Esophagus (tissue), 2 donors: ENCODE data around the gene PMEPA1. TPM values are rescaled to one million over a fixed set of nuclear protein-coding genes. Genes with fewer than 3 reads are reported as not detected.

Experiments
- H3K27ac ChIP-seq, 2 donors: one replicate each; pipeline ENCODE4 v1.5.1; 2013; ENCODE audit warnings: low read depth in 2 of 2, mild to moderate bottlenecking in 2 of 2, inconsistent platforms in 1 of 2, low read length in 1 of 2, moderate library complexity in 1 of 2
- H3K27me3 ChIP-seq, 2 donors: one replicate each; pipeline ENCODE4 v1.6.1; 2013; ENCODE audit warnings: low read length in 2 of 2, control low read depth in 1 of 2, mild to moderate bottlenecking in 1 of 2; ENCODE audit not compliant: insufficient read depth in 2 of 2, control insufficient read depth in 1 of 2
- H3K36me3 ChIP-seq, 2 donors: one replicate each; pipeline ENCODE4 v1.6.1; 2013; ENCODE audit warnings: low read length in 1 of 2; ENCODE audit not compliant: control insufficient read depth in 2 of 2, insufficient read depth in 2 of 2
- H3K4me1 ChIP-seq, 2 donors: one replicate each; pipeline ENCODE4 v1.6.1; 2013; ENCODE audit warnings: low read length in 1 of 2; ENCODE audit not compliant: control insufficient read depth in 2 of 2, insufficient read depth in 2 of 2
- H3K4me3 ChIP-seq, 2 donors: one replicate each; pipeline ENCODE4 v1.5.1; 2013; ENCODE audit warnings: low read length in 2 of 2, mild to moderate bottlenecking in 2 of 2, low read depth in 1 of 2, moderate library complexity in 1 of 2
- H3K9me3 ChIP-seq, 2 donors: one replicate each; pipeline ENCODE4 v1.6.1; 2013; ENCODE audit warnings: mild to moderate bottlenecking in 2 of 2, low read depth in 1 of 2, low read length in 1 of 2, moderate library complexity in 1 of 2; ENCODE audit not compliant: control insufficient read depth in 2 of 2, insufficient read depth in 1 of 2
- WGBS, 2 donors: extraction: QIAGEN DNeasy Blood & Tissue Kit; methylation state at CpG; one replicate each; pipeline ENCODE4 v1.1.7; 2013; 5-methylcytosine and 5-hydroxymethylcytosine counted together
- polyA plus RNA-seq, 2 donors: library from polyadenylated mRNA; stranded (reverse); fragments of 200-250 nt; gene quantifications; one replicate each; pipeline ENCODE4 v1.2.3, GENCODE V29; 2013
- donor health status: healthy with polysubstance abuse.
- donor health status: Bipolar disorder and iron deficiency.

PMEPA1 gene
- polyA plus RNA-seq, 2 donors, result 2.8 to 2.9 TPM

DNA sequence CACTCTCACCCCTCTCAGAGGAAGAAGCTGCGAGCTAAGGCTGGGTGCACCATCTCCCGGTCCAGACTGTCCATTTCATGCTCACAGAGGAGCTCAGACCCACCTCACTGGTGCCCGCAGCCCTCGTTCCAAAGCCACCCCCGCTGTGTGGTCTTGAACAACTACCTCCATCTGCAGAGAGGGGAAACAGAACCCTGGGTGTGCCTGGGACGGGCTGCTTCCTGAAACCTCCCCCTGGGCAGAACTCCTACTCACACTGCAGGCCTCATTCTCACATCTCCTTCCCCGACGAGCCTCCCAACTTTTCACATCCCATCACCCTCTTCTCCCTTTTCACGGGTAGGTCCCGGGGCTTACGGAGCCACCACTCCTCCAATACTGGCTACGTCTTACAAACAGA is 18.1 kb downstream of the PMEPA1 start:
- H3K36me3 ChIP-seq, result peaks cover 0 to 2% of the 10 kb centered on the region in 2 donors
- H3K4me1 ChIP-seq, result peaks cover 0 to 26% of the 10 kb centered on the region in 2 donors
- H3K27me3 ChIP-seq, result no peaks in the 10 kb centered on the region
- H3K27ac ChIP-seq, result no peak overlapping the region
- H3K9me3 ChIP-seq, result no peaks in the 10 kb centered on the region
- H3K4me3 ChIP-seq, result no peak overlapping the region
- WGBS, 2 donors, result 73 to 85% methylated on average over 12 of the region's 12 CpGs

DNA sequence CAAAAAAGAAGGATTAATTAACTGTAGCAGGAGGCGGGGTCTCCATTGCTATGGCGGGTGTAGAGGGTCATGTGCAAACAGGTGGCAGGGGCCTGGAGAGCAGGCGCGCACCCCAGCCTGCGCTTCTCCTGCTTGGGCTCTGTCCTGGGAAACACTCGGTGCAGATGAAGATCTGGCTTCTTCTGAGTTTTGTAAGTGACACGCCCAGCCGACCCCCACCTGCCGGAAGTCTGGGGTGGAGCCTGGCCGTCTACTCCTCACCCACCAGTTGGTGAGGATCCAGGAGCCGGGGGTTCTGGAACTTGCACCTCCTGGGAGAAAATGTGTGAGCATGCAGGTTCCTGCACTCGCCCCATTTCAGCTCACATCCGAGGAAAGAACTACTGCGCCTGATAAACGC is 19.3 kb downstream of the PMEPA1 start:
- Histone ChIP-seq H3K4me1 (peaks cover 0 to 22% of the 10 kb centered on the region in 2 donors), H3K27ac (no peak overlapping the region), H3K27me3 (no peaks in the 10 kb centered on the region), H3K4me3 (no peak overlapping the region), H3K36me3 (no peaks in the 10 kb centered on the region), H3K9me3 (no peaks in the 10 kb centered on the region)
- WGBS, 2 donors, result 78 to 83% methylated on average over 15 of the region's 15 CpGs

DNA sequence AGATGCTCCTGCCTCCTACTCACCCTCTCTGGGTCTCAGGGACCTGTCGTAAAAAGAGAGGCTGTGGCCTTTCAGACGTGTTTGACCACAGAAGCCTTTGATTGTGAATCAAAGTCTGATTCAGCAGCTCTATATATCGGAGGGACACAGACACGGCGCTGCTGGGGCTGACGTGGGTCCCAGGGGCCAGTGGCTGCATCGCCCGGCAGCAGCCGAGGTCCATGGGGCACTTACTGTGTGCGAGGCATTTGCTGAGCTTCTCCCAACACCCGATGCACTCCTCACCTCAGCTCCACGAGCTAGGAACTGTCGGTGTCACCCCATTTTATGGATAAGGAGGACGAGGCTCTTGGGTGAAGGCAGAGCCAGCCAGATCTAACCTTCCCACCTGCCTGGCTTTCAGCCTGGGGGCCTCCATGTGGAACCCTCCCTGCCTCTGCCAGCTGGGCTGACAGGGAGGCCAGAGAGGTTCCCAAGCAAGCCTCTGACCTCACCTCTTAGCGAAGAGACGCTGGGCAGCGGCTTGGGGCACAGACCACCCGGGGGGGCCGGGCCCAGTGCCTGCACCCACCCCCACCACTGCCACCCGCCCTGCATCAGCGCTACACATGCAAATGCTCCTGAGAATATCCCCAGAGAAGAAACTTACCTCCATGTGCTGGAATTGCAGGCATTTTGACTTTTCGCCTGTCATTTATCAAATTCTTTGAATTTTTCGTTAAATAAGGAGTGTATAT is 19.9 kb downstream of the PMEPA1 start:
- peaks cover 0 to 18% of the 10 kb centered on the region in 2 donors for H3K4me1 ChIP-seq

DNA sequence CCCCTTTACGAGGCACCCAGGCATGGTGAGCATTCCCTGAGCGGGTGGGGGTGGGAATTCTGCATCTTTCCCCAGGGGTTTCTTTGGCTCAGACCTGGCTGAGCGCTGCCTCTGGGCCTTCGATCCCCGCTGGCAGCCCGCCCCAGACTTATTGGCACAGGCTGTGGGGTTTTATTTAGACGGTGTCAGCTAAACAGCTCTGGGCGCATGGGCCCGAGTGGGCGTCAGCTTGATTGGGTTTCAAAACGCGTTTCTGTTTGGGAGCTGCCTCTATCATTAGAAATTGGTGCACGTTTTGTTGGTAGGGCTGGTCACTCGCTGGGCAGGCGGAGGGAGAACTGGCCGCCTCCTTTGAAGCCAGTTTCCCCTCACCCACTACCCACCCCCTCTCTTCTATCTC is 21.0 kb downstream of the PMEPA1 start:
- no peak overlapping the region for H3K27ac ChIP-seq
- H3K36me3 ChIP-seq, result no peaks in the 10 kb centered on the region
- no peaks in the 10 kb centered on the region for H3K9me3 ChIP-seq
- H3K4me3 ChIP-seq, result no peak overlapping the region
- 44 to 54% methylated on average over 16 of the region's 16 CpGs for WGBS, 2 donors
- no peaks in the 10 kb centered on the region for H3K27me3 ChIP-seq
- H3K4me1 ChIP-seq, result peaks cover 0 to 12% of the 10 kb centered on the region in 2 donors

More for the DNA sequence above, 19.9 kb downstream of the PMEPA1 start:
- WGBS, 2 donors, result 88 to 90% methylated on average over 23 of the region's 23 CpGs
- H3K9me3 ChIP-seq, result no peaks in the 10 kb centered on the region
- no peak overlapping the region for H3K4me3 ChIP-seq
- no peak overlapping the region for H3K27ac ChIP-seq
- no peaks in the 10 kb centered on the region for H3K36me3 ChIP-seq
- no peaks in the 10 kb centered on the region for H3K27me3 ChIP-seq

DNA sequence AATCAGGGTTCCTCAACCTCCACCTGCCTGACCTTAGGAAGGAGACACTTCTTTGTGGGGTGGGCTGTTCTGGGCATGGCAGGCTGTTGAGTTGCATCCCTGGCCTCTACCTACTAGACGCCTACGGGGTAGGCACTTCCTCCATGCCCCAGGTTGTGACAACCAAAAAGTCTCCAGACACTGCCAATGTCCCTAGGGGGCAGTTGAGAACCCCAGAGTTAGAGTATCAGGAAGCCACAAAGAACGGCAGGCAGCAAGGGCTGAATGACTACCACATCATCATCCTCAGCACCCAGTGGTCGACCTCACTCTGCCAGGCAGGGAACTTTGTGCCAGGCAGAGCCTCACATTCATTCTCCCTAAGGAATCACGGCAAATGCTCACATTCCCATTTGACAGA is 21.5 kb downstream of the PMEPA1 start:
- no peaks in the 10 kb centered on the region for H3K9me3 ChIP-seq
- no peaks in the 10 kb centered on the region for H3K27me3 ChIP-seq
- no peaks in the 10 kb centered on the region for H3K36me3 ChIP-seq
- no peak overlapping the region for H3K4me3 ChIP-seq
- no peak overlapping the region for H3K27ac ChIP-seq
- H3K4me1 ChIP-seq, result peaks cover 0 to 12% of the 10 kb centered on the region in 2 donors
- 80 to 85% methylated on average over 5 of the region's 5 CpGs for WGBS, 2 donors

DNA sequence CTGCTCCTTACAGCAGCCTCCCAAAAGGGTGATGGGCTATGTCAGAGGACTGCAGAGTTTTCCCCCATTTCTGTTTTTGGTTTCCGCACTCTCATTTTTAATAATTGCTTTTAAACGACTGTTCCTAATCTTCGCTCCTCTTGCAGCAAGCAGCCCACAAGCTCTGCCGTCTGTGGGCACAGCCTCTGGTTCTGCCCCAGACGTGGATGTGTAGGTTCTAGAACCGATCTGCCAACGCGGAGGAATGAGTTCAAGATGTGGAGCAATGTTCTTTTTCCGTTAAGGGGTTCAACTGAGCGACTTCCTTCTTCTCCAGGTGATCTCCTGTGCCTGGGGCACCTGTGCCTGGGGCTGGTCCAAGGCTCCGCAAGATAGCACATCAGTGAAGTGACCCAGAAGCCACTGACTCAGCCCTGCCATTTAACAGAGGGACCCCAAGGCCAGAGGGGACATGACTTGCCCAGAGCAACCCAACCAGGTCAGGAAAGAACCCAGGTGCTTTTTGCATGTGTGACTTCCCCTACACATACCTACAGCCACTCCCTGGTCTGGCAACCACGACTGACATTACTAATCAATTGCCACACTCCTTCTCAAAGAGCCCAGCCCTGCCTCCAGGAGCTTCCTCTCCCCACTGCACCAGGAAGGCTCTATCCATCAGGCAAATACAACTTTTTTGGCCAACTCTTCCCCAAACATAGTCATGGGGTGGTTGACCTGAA is 22.7 kb downstream of the PMEPA1 start:
- Histone ChIP-seq H3K4me1 (peaks cover 0 to 3% of the 10 kb centered on the region in 2 donors), H3K9me3 (no peaks in the 10 kb centered on the region), H3K27me3 (no peaks in the 10 kb centered on the region), H3K4me3 (no peak overlapping the region), H3K27ac (peak overlapping the region; percentile 21 to 50), H3K36me3 (no peaks in the 10 kb centered on the region)
- 69 to 70% methylated on average over 12 of the region's 12 CpGs for WGBS, 2 donors

DNA sequence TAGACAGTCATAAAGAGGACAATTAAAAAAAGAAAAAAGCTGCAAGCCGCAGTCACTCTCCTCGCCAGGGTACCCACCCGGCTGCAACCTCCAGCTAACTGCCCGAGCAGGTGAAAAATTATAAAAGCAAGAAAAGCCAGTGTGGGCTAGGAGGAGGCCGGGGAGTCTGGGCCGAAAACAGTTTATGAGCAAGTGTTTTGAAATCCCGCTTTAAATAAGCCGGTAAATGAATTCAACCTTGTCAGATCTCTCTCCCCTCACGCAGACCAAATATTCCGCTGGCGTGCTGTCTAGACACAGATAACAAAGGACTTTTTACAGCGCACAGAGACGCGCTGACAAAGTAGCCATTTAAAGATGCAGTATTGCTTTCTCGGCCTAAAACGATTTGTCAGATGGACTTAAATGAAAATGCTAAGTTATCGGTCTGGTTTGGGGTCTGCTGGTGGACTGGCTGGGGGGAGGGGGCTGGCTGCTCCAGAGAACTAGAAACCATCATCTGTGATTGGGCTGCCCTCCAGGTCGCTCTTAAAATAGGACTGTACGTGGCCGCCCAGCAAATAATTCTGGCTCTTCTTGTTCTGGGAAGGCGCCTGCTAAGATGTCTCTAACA is 24.6 kb downstream of the PMEPA1 start:
- H3K27me3 ChIP-seq, result no peaks in the 10 kb centered on the region
- H3K4me1 ChIP-seq, result peaks cover 3% of the 10 kb centered on the region in 2 donors
- 45 to 54% methylated on average over 21 of the region's 21 CpGs for WGBS, 2 donors
- H3K4me3 ChIP-seq, result no peak overlapping the region
- H3K36me3 ChIP-seq, result no peaks in the 10 kb centered on the region
- H3K9me3 ChIP-seq, result no peaks in the 10 kb centered on the region
- peak overlapping the region in 1 of 2 donors; percentile 40 for H3K27ac ChIP-seq

DNA sequence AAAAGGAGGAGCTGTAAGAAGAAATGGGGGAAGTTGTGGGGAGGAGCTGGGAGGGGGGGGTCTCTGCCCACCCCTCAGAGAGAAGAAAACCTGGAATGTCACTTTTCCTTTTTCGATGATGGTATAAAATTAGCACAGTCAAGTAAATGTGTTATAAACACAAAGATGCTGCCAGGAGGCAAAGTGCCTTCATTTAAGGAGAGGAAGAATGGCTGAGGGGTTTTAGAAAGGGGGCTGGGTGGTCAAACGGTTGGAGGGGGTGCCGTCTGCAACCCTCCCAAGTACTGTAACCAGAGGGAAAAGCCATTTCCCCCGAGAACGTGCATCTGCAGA is 25.0 kb downstream of the PMEPA1 start:
- 36 to 47% methylated on average over 5 of the region's 5 CpGs for WGBS, 2 donors
- H3K27ac ChIP-seq, result no peak overlapping the region

DNA sequence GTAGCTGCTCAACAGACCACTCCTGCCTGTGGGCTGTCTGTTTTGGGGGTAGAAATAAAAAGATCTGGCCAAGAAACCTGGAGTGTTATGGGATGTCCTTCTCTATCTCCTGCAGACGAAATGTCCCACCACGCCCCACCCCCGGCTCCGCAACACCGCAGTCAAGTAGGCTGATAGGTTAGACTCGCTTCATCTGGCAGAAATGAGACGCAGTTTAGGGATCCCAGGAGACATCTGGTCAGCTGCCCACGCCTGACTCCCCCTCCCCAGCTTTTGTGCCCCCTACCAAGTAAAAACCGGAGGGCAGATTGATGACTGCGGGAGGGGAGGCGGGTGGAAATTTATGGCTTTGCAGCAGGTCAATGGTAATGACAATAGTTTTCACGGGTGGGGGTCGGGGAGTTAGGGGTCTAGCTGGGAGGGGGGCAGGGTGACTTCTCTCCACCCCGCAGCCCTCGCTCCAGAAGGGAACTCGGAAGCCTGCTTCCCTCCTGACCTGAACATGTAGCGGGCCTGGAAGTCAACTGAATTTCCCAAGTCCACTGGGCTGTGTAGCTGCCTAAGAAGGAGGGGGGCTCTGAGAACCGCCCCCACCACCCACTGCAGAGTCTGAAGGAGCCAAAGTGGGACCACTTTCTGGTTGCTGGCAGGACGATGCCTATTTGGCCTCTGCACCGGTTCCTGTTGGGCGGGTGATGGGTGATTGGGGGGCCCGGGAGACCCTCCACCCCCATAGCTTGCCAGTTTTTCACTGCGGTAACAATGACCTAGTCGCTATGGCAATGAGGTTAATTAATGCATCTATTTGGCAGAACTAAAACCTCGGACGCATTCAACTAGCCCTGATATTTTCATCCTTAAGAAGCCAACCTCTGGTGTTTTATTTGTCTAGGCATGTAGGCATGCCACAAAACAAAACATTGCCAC is 25.7 kb downstream of the PMEPA1 start:
- Histone ChIP-seq H3K36me3 (no peaks in the 10 kb centered on the region), H3K27ac (peak overlapping the region in 1 of 2 donors; percentile 19), H3K4me3 (no peak overlapping the region), H3K27me3 (no peaks in the 10 kb centered on the region), H3K4me1 (peaks cover 3% of the 10 kb centered on the region in 2 donors), H3K9me3 (no peaks in the 10 kb centered on the region)
- WGBS, 2 donors, result 66 to 70% methylated on average over 26 of the region's 26 CpGs

More for the DNA sequence above, 25.0 kb downstream of the PMEPA1 start:
- Histone ChIP-seq H3K36me3 (no peaks in the 10 kb centered on the region), H3K4me1 (peaks cover 3% of the 10 kb centered on the region in 2 donors), H3K27me3 (no peaks in the 10 kb centered on the region), H3K9me3 (no peaks in the 10 kb centered on the region), H3K4me3 (no peak overlapping the region)
